ENCODE measurements around the gene TP53TG3F.
"Not testable (repeated sequence)": the region's sequence is repeated elsewhere in the genome, so short reads cannot be mapped to it uniquely, and the experiment has no call there.

- not testable (repeated sequence) for TF ChIP-seq TAF1 (IDR thresholded peaks at IDR 0.05; ENCODE audit: borderline replicate concordance, low read depth, low read length); POLR2AphosphoS5 (IDR thresholded peaks at IDR 0.05; ENCODE audit: low read depth, low read length); POLR2A (IDR thresholded peaks at IDR 0.05; ENCODE audit: low read depth, low read length)
These were observed at the start of gene TP53TG3F for GRCh38 chr16:33459312-33459711.

Data from GM12892 (cell line).